ENCODE results near the gene GTSF1L.

GTSF1L gene

DNA sequence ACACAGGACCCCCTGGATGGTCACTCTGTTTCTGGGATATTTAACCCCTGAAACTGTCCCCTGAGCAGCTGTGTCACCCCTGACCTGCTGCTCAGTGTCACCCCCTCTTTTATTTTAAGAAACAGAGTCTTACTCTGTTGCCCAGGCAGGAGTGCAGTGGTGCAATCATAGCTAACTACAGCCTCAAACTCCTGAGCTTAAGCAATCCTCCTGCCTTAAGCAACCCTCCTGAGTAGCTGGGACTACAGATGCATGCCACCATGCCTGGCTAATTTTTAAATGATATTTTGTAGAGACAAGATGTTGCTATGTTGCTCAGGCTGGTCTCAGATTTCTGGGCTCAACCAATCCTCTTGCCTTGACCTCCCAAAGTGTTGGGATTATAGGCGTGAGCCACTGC is 21.5 kb upstream of the GTSF1L start:
- Histone ChIP-seq H3K36me3 (ENCODE audit: control insufficient read depth in 5 of 5, insufficient read depth in 5 of 5, low read length in 5 of 5) (no peaks in the 10 kb centered on the region), H3K4me1 (ENCODE audit: control insufficient read depth in 5 of 5, insufficient read depth in 5 of 5, low read length in 5 of 5) (peaks cover 0 to 24% (median 14%) of the 10 kb centered on the region in 5 donors), H3K27me3 (ENCODE audit: control insufficient read depth in 5 of 5, insufficient read depth in 4 of 5, low read length in 5 of 5) (peaks cover 0 to 4% (median 0%) of the 10 kb centered on the region in 5 donors), H3K27ac (ENCODE audit: low read depth, low read length) (no peak overlapping the region), H3K9ac (ENCODE audit: low read length in 5 of 5) (no peak overlapping the region), H3K9me3 (ENCODE audit: control insufficient read depth in 5 of 5, low read length in 5 of 5) (no peaks in the 10 kb centered on the region), H3K4me3 (ENCODE audit: low read depth in 1 of 5, low read length in 5 of 5) (no peak overlapping the region)

DNA sequence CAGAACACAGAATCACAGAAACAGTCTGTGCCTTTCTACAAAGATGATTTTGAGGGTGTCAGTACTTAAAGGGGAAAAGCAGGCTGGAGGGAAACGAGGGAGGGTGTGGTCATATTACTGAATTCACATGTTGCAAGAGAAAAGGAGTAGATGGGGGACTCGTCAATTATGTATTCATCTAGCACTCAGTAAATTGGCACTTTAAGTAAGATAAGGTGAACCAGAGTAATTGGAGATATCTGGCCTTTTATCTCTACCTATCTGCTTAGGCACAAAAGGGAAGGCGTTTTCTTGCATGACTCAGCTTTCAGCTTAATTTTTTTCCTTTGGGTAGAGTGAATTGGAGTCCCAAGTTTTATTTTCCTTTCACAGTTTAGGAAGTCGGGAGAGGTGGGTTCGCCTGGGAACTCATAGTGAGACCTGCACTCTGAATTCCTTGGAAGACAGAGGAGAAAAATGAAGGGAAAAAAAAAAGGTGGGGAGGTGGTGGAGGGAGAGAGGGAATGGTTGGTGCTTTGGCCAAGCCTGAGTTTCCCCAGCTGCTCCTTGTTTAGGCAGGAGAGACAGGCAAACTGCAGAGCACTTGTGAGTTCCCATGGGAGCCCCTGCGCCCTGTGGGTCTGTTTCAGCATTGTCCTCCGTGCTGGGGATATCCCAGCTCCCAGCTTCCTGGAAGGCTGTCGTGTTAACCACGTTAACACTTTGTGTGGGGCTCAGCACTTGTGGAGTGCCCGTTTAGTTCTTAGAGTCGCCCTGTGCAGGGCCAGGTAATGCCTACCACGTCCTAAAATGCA is 19.7 kb upstream of the GTSF1L start:
- H3K9me3 ChIP-seq (ENCODE audit: control insufficient read depth in 5 of 5, low read length in 5 of 5): no peaks in the 10 kb centered on the region
- H3K4me1 ChIP-seq (ENCODE audit: control insufficient read depth in 5 of 5, insufficient read depth in 5 of 5, low read length in 5 of 5): peaks cover 0 to 24% (median 10%) of the 10 kb centered on the region in 5 donors
- H3K9ac ChIP-seq (ENCODE audit: low read length in 5 of 5): peak overlapping the region in 1 of 5 donors; percentile 17
- H3K36me3 ChIP-seq (ENCODE audit: control insufficient read depth in 5 of 5, insufficient read depth in 5 of 5, low read length in 5 of 5): no peaks in the 10 kb centered on the region
- no peak overlapping the region for H3K27ac ChIP-seq (ENCODE audit: low read depth, low read length)
- H3K27me3 ChIP-seq (ENCODE audit: control insufficient read depth in 5 of 5, insufficient read depth in 4 of 5, low read length in 5 of 5): peaks cover 0 to 4% (median 0%) of the 10 kb centered on the region in 5 donors
- no peak overlapping the region for H3K4me3 ChIP-seq (ENCODE audit: low read depth in 1 of 5, low read length in 5 of 5)

DNA sequence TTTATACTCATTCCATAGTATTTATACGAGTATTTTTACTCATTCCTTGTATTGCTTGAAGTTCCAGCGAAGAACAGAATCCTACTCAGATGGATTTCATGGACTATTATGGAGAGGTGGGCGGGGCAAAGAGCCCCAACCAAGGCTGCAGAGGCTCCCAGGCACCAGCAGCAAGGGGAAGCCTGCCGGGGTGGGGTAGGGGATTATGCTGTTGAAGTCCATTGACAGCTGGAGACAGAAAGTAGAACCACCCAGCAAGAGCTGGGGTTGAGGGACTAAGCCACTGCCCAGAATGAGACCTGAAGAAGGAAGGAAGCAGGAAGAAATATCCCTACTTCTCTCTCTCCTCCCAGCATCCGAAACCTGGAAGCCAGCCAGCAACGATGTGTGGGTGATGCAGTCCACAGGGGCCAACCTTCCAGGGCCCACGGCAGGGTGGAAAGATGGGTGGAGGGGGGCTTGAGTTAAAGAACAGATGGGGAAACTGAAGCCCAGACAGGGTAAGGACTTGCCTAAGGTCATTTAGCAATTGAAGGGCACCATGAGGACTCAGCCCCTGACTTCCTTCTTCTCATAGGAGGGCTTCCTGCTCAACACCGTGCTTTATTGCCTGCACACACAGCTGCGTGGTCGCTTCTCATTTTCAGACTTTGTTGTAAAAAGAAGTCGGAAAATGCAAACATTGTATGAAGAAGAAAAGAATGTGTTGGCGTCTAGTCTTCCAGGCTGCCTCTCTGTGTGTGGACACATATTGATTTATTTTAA is 18.3 kb upstream of the GTSF1L start:
- no peaks in the 10 kb centered on the region for H3K27me3 ChIP-seq (ENCODE audit: control insufficient read depth in 5 of 5, insufficient read depth in 4 of 5, low read length in 5 of 5)
- H3K36me3 ChIP-seq (ENCODE audit: control insufficient read depth in 5 of 5, insufficient read depth in 5 of 5, low read length in 5 of 5): no peaks in the 10 kb centered on the region
- peaks cover 0 to 26% (median 10%) of the 10 kb centered on the region in 5 donors for H3K4me1 ChIP-seq (ENCODE audit: control insufficient read depth in 5 of 5, insufficient read depth in 5 of 5, low read length in 5 of 5)
- no peak overlapping the region for H3K27ac ChIP-seq (ENCODE audit: low read depth, low read length)
- no peaks in the 10 kb centered on the region for H3K9me3 ChIP-seq (ENCODE audit: control insufficient read depth in 5 of 5, low read length in 5 of 5)
- H3K4me3 ChIP-seq (ENCODE audit: low read depth in 1 of 5, low read length in 5 of 5): no peak overlapping the region
- no peak overlapping the region for H3K9ac ChIP-seq (ENCODE audit: low read length in 5 of 5)

DNA sequence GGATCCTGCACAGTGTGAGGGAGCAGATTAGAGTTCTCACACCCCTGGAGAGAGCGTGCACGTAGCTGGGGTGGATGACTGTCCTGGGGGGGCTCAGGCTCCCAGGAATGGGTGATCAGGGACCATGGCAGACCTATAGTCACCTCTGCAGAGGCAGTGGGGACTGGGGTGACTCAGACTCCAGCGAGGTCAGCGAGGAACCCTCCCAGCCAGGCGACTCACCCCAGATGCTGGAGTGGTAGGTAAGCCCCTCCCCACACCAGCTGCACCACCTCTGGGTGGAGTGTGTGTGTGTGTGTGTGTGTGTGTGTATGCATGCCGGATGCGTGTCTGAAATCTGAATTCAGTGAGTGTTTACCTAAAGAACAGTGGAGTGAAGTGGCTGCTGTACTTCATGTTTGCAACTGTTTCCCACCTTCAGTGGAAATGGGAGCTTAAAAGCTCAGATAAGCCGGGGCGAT is 17.4 kb upstream of the GTSF1L start:
- H3K9ac ChIP-seq (ENCODE audit: low read length in 5 of 5): no peak overlapping the region
- H3K36me3 ChIP-seq (ENCODE audit: control insufficient read depth in 5 of 5, insufficient read depth in 5 of 5, low read length in 5 of 5): no peaks in the 10 kb centered on the region
- no peaks in the 10 kb centered on the region for H3K9me3 ChIP-seq (ENCODE audit: control insufficient read depth in 5 of 5, low read length in 5 of 5)
- H3K4me1 ChIP-seq (ENCODE audit: control insufficient read depth in 5 of 5, insufficient read depth in 5 of 5, low read length in 5 of 5): peaks cover under 1 to 32% (median 18%) of the 10 kb centered on the region in 5 donors
- no peak overlapping the region for H3K4me3 ChIP-seq (ENCODE audit: low read depth in 1 of 5, low read length in 5 of 5)
- H3K27ac ChIP-seq (ENCODE audit: low read depth, low read length): no peak overlapping the region
- no peaks in the 10 kb centered on the region for H3K27me3 ChIP-seq (ENCODE audit: control insufficient read depth in 5 of 5, insufficient read depth in 4 of 5, low read length in 5 of 5)

DNA sequence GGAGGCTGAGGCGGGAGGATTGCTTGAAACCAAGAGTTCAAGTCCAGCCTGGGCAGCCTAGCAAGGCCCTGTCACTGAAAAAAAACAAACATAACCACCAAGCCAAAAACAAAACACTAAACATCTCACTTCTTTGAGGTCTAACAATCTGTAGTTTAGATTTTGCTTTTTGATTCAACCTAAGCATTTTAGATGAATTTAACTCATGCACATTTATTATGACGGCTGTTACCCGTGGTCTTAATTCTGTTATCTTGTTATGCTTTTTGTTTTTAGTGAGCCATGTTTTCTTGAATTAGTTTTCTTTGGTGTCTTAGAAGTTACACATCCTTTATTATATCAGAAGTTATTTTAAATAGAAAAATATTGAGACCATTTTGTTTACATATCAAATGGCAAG is 13.8 kb upstream of the GTSF1L start:
- H3K4me1 ChIP-seq (ENCODE audit: control insufficient read depth in 5 of 5, insufficient read depth in 5 of 5, low read length in 5 of 5): peaks cover 2 to 32% (median 16%) of the 10 kb centered on the region in 5 donors
- H3K27me3 ChIP-seq (ENCODE audit: control insufficient read depth in 5 of 5, insufficient read depth in 4 of 5, low read length in 5 of 5): no peaks in the 10 kb centered on the region
- no peak overlapping the region for H3K9ac ChIP-seq (ENCODE audit: low read length in 5 of 5)
- no peaks in the 10 kb centered on the region for H3K36me3 ChIP-seq (ENCODE audit: control insufficient read depth in 5 of 5, insufficient read depth in 5 of 5, low read length in 5 of 5)
- H3K9me3 ChIP-seq (ENCODE audit: control insufficient read depth in 5 of 5, low read length in 5 of 5): no peaks in the 10 kb centered on the region
- H3K27ac ChIP-seq (ENCODE audit: low read depth, low read length): no peak overlapping the region
- no peak overlapping the region for H3K4me3 ChIP-seq (ENCODE audit: low read depth in 1 of 5, low read length in 5 of 5)

DNA sequence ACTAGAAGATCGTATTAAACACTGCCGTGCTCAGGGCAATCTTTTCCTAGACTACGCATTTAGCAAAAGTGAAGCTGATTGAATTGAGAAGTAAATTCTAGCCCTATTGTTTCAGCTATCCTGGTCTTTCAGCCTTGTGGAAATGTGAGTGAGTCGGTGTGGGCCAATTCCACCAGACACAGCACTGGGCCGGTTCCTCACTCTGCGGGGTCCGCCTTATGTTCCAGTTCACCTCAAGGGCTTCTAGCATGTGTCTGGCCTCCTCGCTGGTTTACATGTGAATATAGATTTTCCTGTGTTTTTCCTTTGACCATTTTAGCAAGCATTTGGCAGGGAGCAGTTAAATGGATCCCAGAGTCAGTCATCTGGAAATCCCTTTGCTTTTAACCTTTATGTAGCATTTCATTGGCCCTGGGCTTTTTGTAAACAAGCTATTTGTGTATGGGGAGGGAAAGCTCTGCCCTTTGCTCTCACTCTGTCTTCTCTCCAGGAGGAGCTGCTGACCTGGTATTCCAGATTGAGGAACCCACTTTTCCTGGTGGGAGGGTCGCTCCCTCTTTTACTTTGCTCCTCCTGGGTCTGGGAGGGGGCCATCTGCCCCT is 12.4 kb upstream of the GTSF1L start:
- Histone ChIP-seq H3K27ac (ENCODE audit: low read depth, low read length) (peak overlapping the region; percentile 57), H3K9ac (ENCODE audit: low read length in 5 of 5) (peak overlapping the region in 1 of 5 donors; percentile 19)

DNA sequence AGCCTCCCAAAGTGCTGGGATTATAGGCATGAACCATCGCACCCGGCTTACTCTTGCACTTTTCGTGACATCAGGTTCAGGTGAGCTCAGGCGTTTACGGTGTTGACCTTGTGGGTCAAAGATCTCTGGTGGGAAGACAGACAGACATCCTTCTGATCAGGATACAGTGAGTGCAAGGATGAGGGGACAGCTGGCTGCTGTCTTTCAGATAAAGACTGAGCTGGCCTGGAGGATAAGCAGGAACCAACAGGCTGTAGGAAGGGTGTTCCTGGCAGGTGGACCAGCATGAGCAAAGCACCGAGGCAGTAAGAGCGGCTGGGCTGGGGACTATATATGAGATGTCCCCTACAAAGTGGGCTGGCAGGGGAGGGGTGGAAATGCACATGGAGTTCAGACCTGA is 11.1 kb upstream of the GTSF1L start:
- Histone ChIP-seq H3K36me3 (ENCODE audit: control insufficient read depth in 5 of 5, insufficient read depth in 5 of 5, low read length in 5 of 5) (no peaks in the 10 kb centered on the region), H3K4me1 (ENCODE audit: control insufficient read depth in 5 of 5, insufficient read depth in 5 of 5, low read length in 5 of 5) (peaks cover 2 to 27% (median 16%) of the 10 kb centered on the region in 5 donors), H3K9ac (ENCODE audit: low read length in 5 of 5) (no peak overlapping the region), H3K27me3 (ENCODE audit: control insufficient read depth in 5 of 5, insufficient read depth in 4 of 5, low read length in 5 of 5) (no peaks in the 10 kb centered on the region), H3K4me3 (ENCODE audit: low read depth in 1 of 5, low read length in 5 of 5) (no peak overlapping the region), H3K27ac (ENCODE audit: low read depth, low read length) (no peak overlapping the region), H3K9me3 (ENCODE audit: control insufficient read depth in 5 of 5, low read length in 5 of 5) (no peaks in the 10 kb centered on the region)

More for the DNA sequence above, 12.4 kb upstream of the GTSF1L start:
- Histone ChIP-seq H3K27me3 (ENCODE audit: control insufficient read depth in 5 of 5, insufficient read depth in 4 of 5, low read length in 5 of 5) (no peaks in the 10 kb centered on the region), H3K9me3 (ENCODE audit: control insufficient read depth in 5 of 5, low read length in 5 of 5) (no peaks in the 10 kb centered on the region), H3K4me1 (ENCODE audit: control insufficient read depth in 5 of 5, insufficient read depth in 5 of 5, low read length in 5 of 5) (peaks cover 2 to 27% (median 16%) of the 10 kb centered on the region in 5 donors), H3K4me3 (ENCODE audit: low read depth in 1 of 5, low read length in 5 of 5) (peak overlapping the region in 2 of 5 donors; percentile 9 to 41), H3K36me3 (ENCODE audit: control insufficient read depth in 5 of 5, insufficient read depth in 5 of 5, low read length in 5 of 5) (no peaks in the 10 kb centered on the region)

DNA sequence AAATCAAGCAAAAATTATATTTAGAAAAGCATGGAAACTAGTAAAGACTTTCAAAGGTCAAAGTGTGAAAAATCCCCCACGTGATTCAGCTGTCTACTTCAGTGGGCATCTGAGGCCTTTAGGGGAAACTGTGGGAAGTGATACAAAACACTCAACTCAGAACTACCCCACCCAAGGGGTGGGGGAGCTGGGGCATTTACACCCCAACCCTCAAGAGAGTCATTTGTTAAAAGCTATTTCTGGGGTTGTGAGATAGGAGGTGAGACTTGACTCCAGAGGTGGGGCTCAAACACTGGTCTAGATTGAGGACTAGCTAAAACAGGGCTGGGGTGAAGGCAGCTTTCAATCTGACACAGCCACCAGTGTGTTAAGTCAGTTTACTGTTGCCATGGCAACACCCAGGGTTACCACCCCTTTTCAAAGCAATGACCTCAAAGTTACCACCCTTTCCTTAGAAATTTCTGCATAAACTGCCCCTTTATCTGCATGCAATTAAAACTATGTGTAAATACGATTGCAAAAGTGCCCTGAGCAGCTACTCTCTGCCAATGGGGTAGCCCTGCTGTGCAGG is 9.9 kb upstream of the GTSF1L start:
- Histone ChIP-seq H3K4me1 (ENCODE audit: control insufficient read depth in 5 of 5, insufficient read depth in 5 of 5, low read length in 5 of 5) (peaks cover 2 to 33% (median 16%) of the 10 kb centered on the region in 5 donors), H3K9me3 (ENCODE audit: control insufficient read depth in 5 of 5, low read length in 5 of 5) (no peaks in the 10 kb centered on the region), H3K27ac (ENCODE audit: low read depth, low read length) (no peak overlapping the region), H3K36me3 (ENCODE audit: control insufficient read depth in 5 of 5, insufficient read depth in 5 of 5, low read length in 5 of 5) (no peaks in the 10 kb centered on the region), H3K27me3 (ENCODE audit: control insufficient read depth in 5 of 5, insufficient read depth in 4 of 5, low read length in 5 of 5) (no peaks in the 10 kb centered on the region), H3K9ac (ENCODE audit: low read length in 5 of 5) (no peak overlapping the region), H3K4me3 (ENCODE audit: low read depth in 1 of 5, low read length in 5 of 5) (no peak overlapping the region)

DNA sequence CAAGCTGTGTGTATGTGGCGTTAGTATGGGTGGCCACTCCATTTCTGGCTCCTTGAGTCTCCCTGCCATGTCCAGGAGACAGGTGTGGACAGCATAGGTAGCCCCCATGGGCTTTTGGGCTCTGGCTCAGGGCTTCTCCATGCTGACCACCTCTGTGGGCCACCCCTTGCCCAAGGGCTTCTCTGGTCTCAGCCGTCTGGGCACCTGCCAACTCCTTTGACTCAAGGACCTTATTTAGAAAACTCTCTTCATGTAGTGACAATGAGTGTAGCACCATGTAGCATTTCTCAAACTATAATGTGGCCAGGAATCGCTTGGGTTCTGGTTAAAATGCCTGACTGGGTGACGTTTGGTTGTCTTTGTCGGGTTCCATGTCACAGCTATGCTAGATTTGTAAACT is 5.1 kb upstream of the GTSF1L start:
- Histone ChIP-seq H3K36me3 (ENCODE audit: control insufficient read depth in 5 of 5, insufficient read depth in 5 of 5, low read length in 5 of 5) (no peaks in the 10 kb centered on the region), H3K9ac (ENCODE audit: low read length in 5 of 5) (no peak overlapping the region), H3K27me3 (ENCODE audit: control insufficient read depth in 5 of 5, insufficient read depth in 4 of 5, low read length in 5 of 5) (no peaks in the 10 kb centered on the region), H3K27ac (ENCODE audit: low read depth, low read length) (no peak overlapping the region), H3K9me3 (ENCODE audit: control insufficient read depth in 5 of 5, low read length in 5 of 5) (peaks cover 0 to 6% (median 0%) of the 10 kb centered on the region in 5 donors), H3K4me3 (ENCODE audit: low read depth in 1 of 5, low read length in 5 of 5) (no peak overlapping the region), H3K4me1 (ENCODE audit: control insufficient read depth in 5 of 5, insufficient read depth in 5 of 5, low read length in 5 of 5) (peaks cover 0 to 14% (median 2%) of the 10 kb centered on the region in 5 donors)
